ENCODE data around the gene ARHGAP10. TPM values are rescaled to one million over a fixed set of nuclear protein-coding genes. Genes with fewer than 3 reads are reported as not detected.

The ARHGAP10 gene
- total and polyA plus RNA-seq, 10 of the 15 experiments (the other 5 are each of a cell fraction or from before 2014, with no cell fraction given), result 1.3 to 25.8 (median 17.2) TPM

GRCh38 chr4:148053298-148054003 lies 321.6 kb downstream of the ARHGAP10 start:
- H3K4me3 ChIP-seq, result no peak overlapping the region
- RAD21 ChIA-PET (ENCODE audit: unreplicated experiment), result interaction anchor here (1.1 kb wide), 1 partner anchor 187 kb away, joined by 6 read pairs; no protein-coding TSS in a partner anchor
- TF ChIP-seq SIX5 (IDR thresholded peaks at IDR 0.05; ENCODE audit: low read depth, low read length, severe bottlenecking) (no peak), NKRF (conservative IDR thresholded peaks at IDR 0.05) (no peak), IRF4 (IDR thresholded peaks at IDR 0.05; ENCODE audit: low read depth, low read length) (no peak), KAT2A (conservative IDR thresholded peaks at IDR 0.05; ENCODE audit: control insufficient read depth, low read depth, low read length) (no peak), MEF2B (IDR thresholded peaks at IDR 0.05; ENCODE audit: partially characterized antibody, poor library complexity, severe bottlenecking) (no peak), TCF12 (IDR thresholded peaks at IDR 0.05; ENCODE audit: low read depth, low read length) (no peak)
- TF ChIP-seq, protein P1, sequence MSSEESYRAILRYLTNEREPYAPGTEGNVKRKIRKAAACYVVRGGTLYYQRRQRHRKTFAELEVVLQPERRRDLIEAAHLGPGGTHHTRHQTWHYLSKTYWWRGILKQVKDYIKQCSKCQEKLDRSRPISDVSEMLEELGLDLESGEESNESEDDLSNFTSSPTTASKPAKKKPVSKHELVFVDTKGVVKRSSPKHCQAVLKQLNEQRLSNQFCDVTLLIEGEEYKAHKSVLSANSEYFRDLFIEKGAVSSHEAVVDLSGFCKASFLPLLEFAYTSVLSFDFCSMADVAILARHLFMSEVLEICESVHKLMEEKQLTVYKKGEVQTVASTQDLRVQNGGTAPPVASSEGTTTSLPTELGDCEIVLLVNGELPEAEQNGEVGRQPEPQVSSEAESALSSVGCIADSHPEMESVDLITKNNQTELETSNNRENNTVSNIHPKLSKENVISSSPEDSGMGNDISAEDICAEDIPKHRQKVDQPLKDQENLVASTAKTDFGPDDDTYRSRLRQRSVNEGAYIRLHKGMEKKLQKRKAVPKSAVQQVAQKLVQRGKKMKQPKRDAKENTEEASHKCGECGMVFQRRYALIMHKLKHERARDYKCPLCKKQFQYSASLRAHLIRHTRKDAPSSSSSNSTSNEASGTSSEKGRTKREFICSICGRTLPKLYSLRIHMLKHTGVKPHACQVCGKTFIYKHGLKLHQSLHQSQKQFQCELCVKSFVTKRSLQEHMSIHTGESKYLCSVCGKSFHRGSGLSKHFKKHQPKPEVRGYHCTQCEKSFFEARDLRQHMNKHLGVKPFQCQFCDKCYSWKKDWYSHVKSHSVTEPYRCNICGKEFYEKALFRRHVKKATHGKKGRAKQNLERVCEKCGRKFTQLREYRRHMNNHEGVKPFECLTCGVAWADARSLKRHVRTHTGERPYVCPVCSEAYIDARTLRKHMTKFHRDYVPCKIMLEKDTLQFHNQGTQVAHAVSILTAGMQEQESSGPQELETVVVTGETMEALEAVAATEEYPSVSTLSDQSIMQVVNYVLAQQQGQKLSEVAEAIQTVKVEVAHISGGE (CRISPR knock-in tag; IDR thresholded peaks at IDR 0.05), result no peak
- TF ChIP-seq, protein P2, sequence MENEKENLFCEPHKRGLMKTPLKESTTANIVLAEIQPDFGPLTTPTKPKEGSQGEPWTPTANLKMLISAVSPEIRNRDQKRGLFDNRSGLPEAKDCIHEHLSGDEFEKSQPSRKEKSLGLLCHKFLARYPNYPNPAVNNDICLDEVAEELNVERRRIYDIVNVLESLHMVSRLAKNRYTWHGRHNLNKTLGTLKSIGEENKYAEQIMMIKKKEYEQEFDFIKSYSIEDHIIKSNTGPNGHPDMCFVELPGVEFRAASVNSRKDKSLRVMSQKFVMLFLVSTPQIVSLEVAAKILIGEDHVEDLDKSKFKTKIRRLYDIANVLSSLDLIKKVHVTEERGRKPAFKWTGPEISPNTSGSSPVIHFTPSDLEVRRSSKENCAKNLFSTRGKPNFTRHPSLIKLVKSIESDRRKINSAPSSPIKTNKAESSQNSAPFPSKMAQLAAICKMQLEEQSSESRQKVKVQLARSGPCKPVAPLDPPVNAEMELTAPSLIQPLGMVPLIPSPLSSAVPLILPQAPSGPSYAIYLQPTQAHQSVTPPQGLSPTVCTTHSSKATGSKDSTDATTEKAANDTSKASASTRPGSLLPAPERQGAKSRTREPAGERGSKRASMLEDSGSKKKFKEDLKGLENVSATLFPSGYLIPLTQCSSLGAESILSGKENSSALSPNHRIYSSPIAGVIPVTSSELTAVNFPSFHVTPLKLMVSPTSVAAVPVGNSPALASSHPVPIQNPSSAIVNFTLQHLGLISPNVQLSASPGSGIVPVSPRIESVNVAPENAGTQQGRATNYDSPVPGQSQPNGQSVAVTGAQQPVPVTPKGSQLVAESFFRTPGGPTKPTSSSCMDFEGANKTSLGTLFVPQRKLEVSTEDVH (IDR thresholded peaks at IDR 0.05; ENCODE audit: low read depth, partially characterized antibody), result no peak
- TF ChIP-seq, protein P3, sequence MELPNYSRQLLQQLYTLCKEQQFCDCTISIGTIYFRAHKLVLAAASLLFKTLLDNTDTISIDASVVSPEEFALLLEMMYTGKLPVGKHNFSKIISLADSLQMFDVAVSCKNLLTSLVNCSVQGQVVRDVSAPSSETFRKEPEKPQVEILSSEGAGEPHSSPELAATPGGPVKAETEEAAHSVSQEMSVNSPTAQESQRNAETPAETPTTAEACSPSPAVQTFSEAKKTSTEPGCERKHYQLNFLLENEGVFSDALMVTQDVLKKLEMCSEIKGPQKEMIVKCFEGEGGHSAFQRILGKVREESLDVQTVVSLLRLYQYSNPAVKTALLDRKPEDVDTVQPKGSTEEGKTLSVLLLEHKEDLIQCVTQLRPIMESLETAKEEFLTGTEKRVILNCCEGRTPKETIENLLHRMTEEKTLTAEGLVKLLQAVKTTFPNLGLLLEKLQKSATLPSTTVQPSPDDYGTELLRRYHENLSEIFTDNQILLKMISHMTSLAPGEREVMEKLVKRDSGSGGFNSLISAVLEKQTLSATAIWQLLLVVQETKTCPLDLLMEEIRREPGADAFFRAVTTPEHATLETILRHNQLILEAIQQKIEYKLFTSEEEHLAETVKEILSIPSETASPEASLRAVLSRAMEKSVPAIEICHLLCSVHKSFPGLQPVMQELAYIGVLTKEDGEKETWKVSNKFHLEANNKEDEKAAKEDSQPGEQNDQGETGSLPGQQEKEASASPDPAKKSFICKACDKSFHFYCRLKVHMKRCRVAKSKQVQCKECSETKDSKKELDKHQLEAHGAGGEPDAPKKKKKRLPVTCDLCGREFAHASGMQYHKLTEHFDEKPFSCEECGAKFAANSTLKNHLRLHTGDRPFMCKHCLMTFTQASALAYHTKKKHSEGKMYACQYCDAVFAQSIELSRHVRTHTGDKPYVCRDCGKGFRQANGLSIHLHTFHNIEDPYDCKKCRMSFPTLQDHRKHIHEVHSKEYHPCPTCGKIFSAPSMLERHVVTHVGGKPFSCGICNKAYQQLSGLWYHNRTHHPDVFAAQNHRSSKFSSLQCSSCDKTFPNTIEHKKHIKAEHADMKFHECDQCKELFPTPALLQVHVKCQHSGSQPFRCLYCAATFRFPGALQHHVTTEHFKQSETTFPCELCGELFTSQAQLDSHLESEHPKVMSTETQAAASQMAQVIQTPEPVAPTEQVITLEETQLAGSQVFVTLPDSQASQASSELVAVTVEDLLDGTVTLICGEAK (IDR thresholded peaks at IDR 0.05; ENCODE audit: borderline replicate concordance), result no peak

More at GRCh38 chr4:148053298-148054003, 321.6 kb downstream of the ARHGAP10 start:
- ChIA-PET SMC1A (ENCODE audit: uncharacterized antibody, unreplicated experiment) (interaction anchor here (1.1 to 1.7 kb wide), 4 partner anchors 9 to 110 kb away, joined by 3 to 4 read pairs (median 4); no protein-coding TSS in a partner anchor), POLR2A (no interaction called here), CTCF (interaction anchor here (0.9 to 4.3 kb wide), 2 partner anchors 8 to 141 kb away, joined by 3 to 25 read pairs; no protein-coding TSS in a partner anchor)
- Histone ChIP-seq H3K36me3 (ENCODE audit: control insufficient read depth in 2 of 2, insufficient read depth in 2 of 2, low read length in 1 of 2) (peaks cover 0 to 4% of the 10 kb centered on the region in 2 experiments; a peak in 2 of 4 replicates), H4K20me1 (ENCODE audit: control insufficient read depth, insufficient read depth) (peaks cover 5% of the 10 kb centered on the region; the same call in 1 of the 2 replicates), H3K4me2 (ENCODE audit: control insufficient read depth, insufficient read depth) (no peak overlapping the region), H3K4me1 (ENCODE audit: control insufficient read depth, insufficient read depth, low read length) (peaks cover 27% of the 10 kb centered on the region), H3K9me3 (replicated peaks; ENCODE audit: control insufficient read depth, insufficient read depth, low read length) (no peaks in the 10 kb centered on the region), H3K27ac (ENCODE audit: control insufficient read depth, insufficient read depth) (no peak overlapping the region), H2AFZ (ENCODE audit: control insufficient read depth, low read depth, low read length) (no peak overlapping the region), H3K79me2 (ENCODE audit: control insufficient read depth, insufficient read depth, low read length) (peaks cover 3% of the 10 kb centered on the region; the same call in 1 of the 2 replicates), H3K9ac (ENCODE audit: control insufficient read depth, insufficient read depth, low read length) (no peak overlapping the region), H3K27me3 (replicated peaks in 1 of 2; ENCODE audit: control insufficient read depth in 2 of 2, insufficient read depth in 2 of 2, low read length in 1 of 2) (no peaks in the 10 kb centered on the region)
- FAIRE-seq (no peak), ATAC-seq (no peak), DNase-seq (ENCODE audit: low read depth, low spot score) (no peak)
- intact Hi-C loops (cut with micrococcal nuclease; ENCODE audit: unreplicated experiment) (loop anchor here (10.0 kb wide), 1 partner anchor 439 kb away; the partner anchor contains the start of gene TMEM184C), in situ Hi-C loops (cut with MboI) (no loop called here)
- WGBS (ENCODE audit: insufficient coverage, insufficient replicate concordance, low lambda C conversion rate, missing lambda C conversion rate), result 83% methylated on average over 11 of the region's 11 CpGs
- no TSS peak for BruUV-seq (replicated peaks)

All from GM12878 (cell line).